Measurements from ENCODE around the gene ODR4. TPM values are rescaled to one million over a fixed set of nuclear protein-coding genes. Genes with fewer than 3 reads are reported as not detected.
"Not testable (repeated sequence)": the region's sequence is repeated elsewhere in the genome, so short reads cannot be mapped to it uniquely, and the experiment has no call there.

ODR4 gene
- total RNA-seq (ENCODE audit: insufficient read depth, low replicate concordance): 57.5 TPM

GRCh38 chr1:186375152-186375928, at the start of gene ODR4, which contains the start of gene TPR:
Gene ODR4, plus strand, starts transcription at chr1:186375838. Its CDS starts 3,948 bp downstream, at chr1:186379786.
Gene TPR, minus strand, starts transcription at chr1:186375253. Its CDS starts 225 bp downstream, at chr1:186375028.
- DNase-seq (ENCODE audit: low spot score): peak; percentile 100

GRCh38 chr1:186326009-186326408, 49.6 kb upstream of the ODR4 start:
- no peak for DNase-seq (ENCODE audit: low spot score)

- no peak for DNase-seq (ENCODE audit: low spot score)
These were observed 48.3 kb upstream of the ODR4 start for GRCh38 chr1:186327331-186327730.

- no peak for DNase-seq (ENCODE audit: low spot score)
These were observed 44.9 kb upstream of the ODR4 start for GRCh38 chr1:186330758-186331157.

- DNase-seq (ENCODE audit: low spot score): no peak
These were observed 38.1 kb upstream of the ODR4 start for GRCh38 chr1:186337554-186337953.

- no peak for DNase-seq (ENCODE audit: low spot score)
These were observed 34.9 kb upstream of the ODR4 start for GRCh38 chr1:186340772-186341171.

GRCh38 chr1:186347837-186348691, 27.6 kb upstream of the ODR4 start:
- DNase-seq (ENCODE audit: low spot score): not testable (repeated sequence)

- no peak for DNase-seq (ENCODE audit: low spot score)
These were observed 1.1 kb upstream of the ODR4 start for GRCh38 chr1:186374303-186375151.

GRCh38 chr1:186375929-186376319, 286 bp downstream of the ODR4 start:
- DNase-seq (ENCODE audit: low spot score): no peak

GRCh38 chr1:186386725-186387383, 11.2 kb downstream of the ODR4 start:
- no peak for DNase-seq (ENCODE audit: low spot score)

- no peak for DNase-seq (ENCODE audit: low spot score)
These were observed 15.3 kb downstream of the ODR4 start for GRCh38 chr1:186390925-186391324.

- no peak for DNase-seq (ENCODE audit: low spot score)
These were observed 16.2 kb downstream of the ODR4 start for GRCh38 chr1:186391841-186392240.

GRCh38 chr1:186392711-186393110, 17.1 kb downstream of the ODR4 start:
- not testable (repeated sequence) for DNase-seq (ENCODE audit: low spot score)

- DNase-seq (ENCODE audit: low spot score): not testable (repeated sequence)
These were observed 25.8 kb downstream of the ODR4 start for GRCh38 chr1:186401446-186401845.

- no peak for DNase-seq (ENCODE audit: low spot score)
These were observed 28.0 kb downstream of the ODR4 start for GRCh38 chr1:186403632-186404031.

- DNase-seq (ENCODE audit: low spot score): peak; percentile 33
These were observed 28.9 kb downstream of the ODR4 start for GRCh38 chr1:186404454-186405051.

- no peak for DNase-seq (ENCODE audit: low spot score)
These were observed 33.5 kb downstream of the ODR4 start for GRCh38 chr1:186409091-186409490.

GRCh38 chr1:186413319-186413718, 37.7 kb downstream of the ODR4 start:
- DNase-seq (ENCODE audit: low spot score): no peak

- no peak for DNase-seq (ENCODE audit: low spot score)
These were observed 42.9 kb downstream of the ODR4 start for GRCh38 chr1:186418503-186418902.

- no peak for DNase-seq (ENCODE audit: low spot score)
These were observed 44.7 kb downstream of the ODR4 start for GRCh38 chr1:186420311-186420710.

- no peak for DNase-seq (ENCODE audit: low spot score)
These were observed 45.3 kb downstream of the ODR4 start for GRCh38 chr1:186420923-186421322.

Measured in umbilical cord (tissue), 2 donors.